A673 (cell line): ENCODE results near the gene SNRPA1. TPM values are rescaled to one million over a fixed set of nuclear protein-coding genes. Genes with fewer than 3 reads are reported as not detected.

Experiments
- BruUV-seq: library from RNA; stranded (reverse); fragments of 400-500 nt; replicated peaks from 2 replicates; lab custom pipeline; 2021; lab: Mats Ljungman, UMichigan
- CTCF ChIA-PET: fragments of 300-600 bp; sonication (Branson Sonifier 250); formaldehyde crosslinking; loops from one replicate; lab custom pipeline; 2022; ENCODE audit warnings: antibody characterized with exemption; lab: Charles Lee
- POLR2A ChIA-PET: fragments of 300-600 bp; sonication (Branson Sonifier 250); formaldehyde crosslinking; loops from one replicate; lab custom pipeline; 2022; ENCODE audit warnings: antibody characterized with exemption; ENCODE audit not compliant: low non-redundant PET; lab: Charles Lee
- DNase-seq: peaks from one replicate; pipeline ENCODE4 v3.0.0-alpha.2; 2015; ENCODE audit warnings: low spot score
- H3K27ac ChIP-seq: fragments of 200-600 bp; sonication (generic); 2 replicates; pipeline ENCODE4 v1.5.1; 2016; ENCODE audit warnings: mixed run types, low read depth, mild to moderate bottlenecking, mixed read lengths, antibody characterized with exemption, low read length; ENCODE audit not compliant: poor library complexity, severe bottlenecking
- H3K27me3 ChIP-seq: fragments of 200-600 bp; sonication (generic); replicated peaks from 2 replicates; pipeline ENCODE4 v1.6.1; 2017; ENCODE audit warnings: mixed run types, low read depth, mild to moderate bottlenecking, mixed read lengths, antibody characterized with exemption, low read length; ENCODE audit not compliant: insufficient read depth, poor library complexity
- H3K36me3 ChIP-seq: fragments of 200-600 bp; sonication (generic); 2 replicates; pipeline ENCODE4 v1.6.1; 2016; ENCODE audit warnings: mixed run types, mild to moderate bottlenecking, mixed read lengths, antibody characterized with exemption, low read length; ENCODE audit not compliant: insufficient read depth, poor library complexity, severe bottlenecking
- H3K4me1 ChIP-seq: fragments of 200-600 bp; sonication (generic); 2 replicates; pipeline ENCODE4 v1.6.1; 2017; ENCODE audit warnings: mixed run types, mild to moderate bottlenecking, mixed read lengths, antibody characterized with exemption, low read length; ENCODE audit not compliant: insufficient read depth, poor library complexity, severe bottlenecking
- H3K4me3 ChIP-seq: fragments of 200-600 bp; sonication (generic); 2 replicates; pipeline ENCODE4 v1.5.1; 2016; ENCODE audit warnings: low read depth, mixed run types, mild to moderate bottlenecking, mixed read lengths, low read length; ENCODE audit not compliant: poor library complexity, severe bottlenecking
- H3K9me3 ChIP-seq: fragments of 200-600 bp; sonication (generic); 2 replicates; pipeline ENCODE4 v1.6.1; 2016; ENCODE audit warnings: mixed run types, low read depth, mild to moderate bottlenecking, mixed read lengths, antibody characterized with exemption, low read length; ENCODE audit not compliant: poor library complexity, severe bottlenecking
- CTCF ChIP-seq: fragments of 300-800, 200-600 bp; sonication (generic); conservative IDR thresholded peaks from 2 replicates; pipeline ENCODE4 v1.5.1; 2017; ENCODE audit warnings: low read depth, mild to moderate bottlenecking, antibody characterized with exemption, low read length, moderate library complexity, mixed read lengths
- EZH2 ChIP-seq: fragments of 200-600 bp; sonication (generic); IDR thresholded peaks from 2 replicates; pipeline ENCODE4 v1.6.1; 2017; ENCODE audit warnings: borderline replicate concordance, low read depth, mild to moderate bottlenecking, mixed read lengths, antibody characterized with exemption, low read length; ENCODE audit not compliant: poor library complexity, severe bottlenecking
- intact Hi-C: fragments of 100-400 bp; cut with micrococcal nuclease; formaldehyde crosslinking; loops from one replicate; pipeline ENCODE4 v1.10.0; 2022; ENCODE audit not compliant: unreplicated experiment
- total RNA-seq: library from RNA; stranded (reverse); gene quantifications from 2 replicates; pipeline ENCODE4 v1.2.3, GENCODE V29; 2021

The SNRPA1 gene
- total RNA-seq, 1 experiment from 2014 or later, result 206 TPM

GRCh38 chr15:101275018-101275417 is 20.0 kb downstream of the SNRPA1 start:
- Histone ChIP-seq H3K27me3 (no peaks in the 10 kb centered on the region), H3K9me3 (no peaks in the 10 kb centered on the region), H3K27ac (no peak overlapping the region), H3K4me3 (no peak overlapping the region), H3K36me3 (peaks cover 62% of the 10 kb centered on the region), H3K4me1 (no peaks in the 10 kb centered on the region)
- no peak for DNase-seq
- no peak for TF ChIP-seq EZH2
- TF ChIP-seq CTCF, result no peak
- no TSS peak for BruUV-seq
- ChIA-PET CTCF (no interaction called here), POLR2A (no interaction called here)
- intact Hi-C loops, result no loop called here

GRCh38 chr15:101273534-101273933 is 21.5 kb downstream of the SNRPA1 start:
- Histone ChIP-seq H3K4me1 (no peaks in the 10 kb centered on the region), H3K9me3 (no peaks in the 10 kb centered on the region), H3K27ac (no peak overlapping the region), H3K36me3 (peaks cover 59% of the 10 kb centered on the region), H3K4me3 (no peak overlapping the region), H3K27me3 (no peaks in the 10 kb centered on the region)
- ChIA-PET CTCF (no interaction called here), POLR2A (no interaction called here)
- intact Hi-C loops, result no loop called here
- DNase-seq, result no peak
- TF ChIP-seq EZH2 (no peak), CTCF (no peak)
- no TSS peak for BruUV-seq

GRCh38 chr15:101272584-101272983 is 22.5 kb downstream of the SNRPA1 start:
- intact Hi-C loops, result no loop called here
- Histone ChIP-seq H3K36me3 (peaks cover 59% of the 10 kb centered on the region), H3K9me3 (no peaks in the 10 kb centered on the region), H3K4me3 (no peak overlapping the region), H3K27ac (no peak overlapping the region), H3K27me3 (no peaks in the 10 kb centered on the region), H3K4me1 (no peaks in the 10 kb centered on the region)
- TF ChIP-seq CTCF (no peak), EZH2 (no peak)
- BruUV-seq, result no TSS peak
- ChIA-PET POLR2A (no interaction called here), CTCF (no interaction called here)
- no peak for DNase-seq
